Measurements from ENCODE around the gene DEFB126.

- TF ChIP-seq, protein P1, sequence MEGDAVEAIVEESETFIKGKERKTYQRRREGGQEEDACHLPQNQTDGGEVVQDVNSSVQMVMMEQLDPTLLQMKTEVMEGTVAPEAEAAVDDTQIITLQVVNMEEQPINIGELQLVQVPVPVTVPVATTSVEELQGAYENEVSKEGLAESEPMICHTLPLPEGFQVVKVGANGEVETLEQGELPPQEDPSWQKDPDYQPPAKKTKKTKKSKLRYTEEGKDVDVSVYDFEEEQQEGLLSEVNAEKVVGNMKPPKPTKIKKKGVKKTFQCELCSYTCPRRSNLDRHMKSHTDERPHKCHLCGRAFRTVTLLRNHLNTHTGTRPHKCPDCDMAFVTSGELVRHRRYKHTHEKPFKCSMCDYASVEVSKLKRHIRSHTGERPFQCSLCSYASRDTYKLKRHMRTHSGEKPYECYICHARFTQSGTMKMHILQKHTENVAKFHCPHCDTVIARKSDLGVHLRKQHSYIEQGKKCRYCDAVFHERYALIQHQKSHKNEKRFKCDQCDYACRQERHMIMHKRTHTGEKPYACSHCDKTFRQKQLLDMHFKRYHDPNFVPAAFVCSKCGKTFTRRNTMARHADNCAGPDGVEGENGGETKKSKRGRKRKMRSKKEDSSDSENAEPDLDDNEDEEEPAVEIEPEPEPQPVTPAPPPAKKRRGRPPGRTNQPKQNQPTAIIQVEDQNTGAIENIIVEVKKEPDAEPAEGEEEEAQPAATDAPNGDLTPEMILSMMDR (IDR thresholded peaks at IDR 0.05; ENCODE audit: insufficient read depth, low read length) = no peak
- TF ChIP-seq POLR2AphosphoS5 (IDR thresholded peaks at IDR 0.05; ENCODE audit: low read depth) = no peak
These were observed 4.5 kb upstream of the DEFB126 start for GRCh38 chr20:137668-138490.
